ENCODE measurements around the gene PARD3B.

PARD3B gene

DNA sequence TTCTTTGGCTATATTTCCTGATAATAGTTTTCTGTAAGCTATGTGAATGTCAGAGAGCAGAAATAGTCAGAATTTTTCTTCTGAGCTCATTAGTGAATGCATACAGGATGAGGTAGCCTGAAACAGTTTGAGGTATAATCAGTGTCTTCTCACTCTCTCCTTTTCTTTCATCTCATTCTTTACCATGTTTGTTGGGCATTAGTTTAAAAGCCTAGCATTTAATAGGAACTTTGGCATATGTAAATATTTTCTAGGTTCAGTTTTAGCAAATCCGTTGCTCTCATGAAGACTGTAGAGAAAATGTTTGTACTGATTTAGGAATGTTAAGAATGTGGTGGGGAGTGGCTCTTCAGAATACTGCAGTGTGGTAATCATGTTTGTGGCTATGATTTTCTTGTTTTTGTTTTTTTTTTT, 119.4 kb downstream of the PARD3B start:
- no peak for DNase-seq

DNA sequence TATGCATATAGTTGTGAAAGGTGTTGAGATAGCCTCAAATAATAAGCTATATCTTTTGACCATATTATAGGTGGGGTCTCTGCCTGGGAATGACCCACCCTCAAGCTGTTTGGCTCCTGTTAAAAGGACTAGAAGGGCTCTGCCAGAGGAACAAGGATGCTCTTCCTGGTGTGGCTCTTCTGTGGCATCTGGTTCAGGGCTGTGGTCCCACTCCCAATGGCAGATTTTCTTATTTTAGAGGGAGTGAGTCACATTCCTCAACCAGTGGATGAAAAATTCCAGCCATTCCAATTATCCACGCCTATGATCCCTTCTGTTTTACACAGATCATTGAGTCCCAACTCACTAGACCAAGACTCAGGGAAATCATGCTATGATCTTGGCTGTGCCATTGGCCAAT, 119.9 kb downstream of the PARD3B start:
- DNase-seq = no peak

DNA sequence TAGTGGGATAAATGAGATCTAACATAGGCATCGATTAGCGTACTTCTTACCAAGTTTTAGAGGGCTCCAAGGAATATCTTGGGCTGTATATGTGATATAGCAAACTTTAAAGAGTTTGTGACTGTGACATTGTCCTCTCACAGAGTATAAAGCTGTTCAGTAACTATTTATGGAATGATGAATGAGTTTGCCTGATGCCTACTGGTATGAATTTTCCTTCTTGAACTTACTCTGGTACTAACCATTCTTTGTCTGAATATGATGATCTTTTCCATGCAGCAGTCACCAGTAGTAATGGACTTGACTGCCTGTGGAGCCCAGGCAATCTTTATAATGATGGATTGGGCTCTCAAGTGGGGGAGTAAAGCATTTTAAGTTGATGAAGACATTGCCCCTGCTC, 120.5 kb downstream of the PARD3B start:
- DNase-seq = no peak

DNA sequence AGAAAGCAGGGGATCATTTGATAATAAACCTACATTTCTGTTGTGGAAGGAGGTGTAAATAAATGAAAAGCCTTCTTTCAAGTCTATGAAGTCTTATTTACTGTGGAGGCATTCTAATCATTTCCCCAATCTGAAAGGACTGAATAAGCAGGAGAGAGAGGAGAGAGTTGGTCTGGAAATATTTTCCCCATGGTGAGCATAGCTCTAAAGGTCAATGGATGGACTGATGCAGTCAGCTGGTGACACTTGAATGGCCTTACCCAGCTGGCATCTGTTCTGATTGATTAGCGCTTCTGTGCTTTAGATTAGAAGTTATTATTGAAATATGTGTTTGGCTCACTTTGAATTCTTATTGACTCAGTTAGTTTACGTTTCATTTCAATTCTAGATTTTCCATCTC, 122.7 kb downstream of the PARD3B start:
- no peak for DNase-seq

DNA sequence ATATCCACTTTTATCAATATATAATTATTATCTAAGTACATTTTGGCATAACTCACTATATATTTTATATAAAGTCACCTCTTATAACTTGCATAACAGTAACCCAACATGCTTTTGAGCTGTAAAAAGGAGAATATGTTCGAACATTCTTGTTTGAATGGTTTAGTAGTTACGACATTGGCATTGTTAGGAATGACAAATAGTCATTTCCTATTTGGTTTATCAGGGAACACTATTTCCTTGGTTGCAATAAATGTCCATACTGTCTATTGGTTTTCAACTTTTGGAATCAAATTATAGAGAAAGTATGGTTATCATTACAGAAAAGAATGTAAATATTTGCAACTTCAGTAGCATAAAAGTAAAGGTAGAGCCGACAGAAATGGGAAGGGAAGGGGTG, 124.1 kb downstream of the PARD3B start:
- DNase-seq = no peak

DNA sequence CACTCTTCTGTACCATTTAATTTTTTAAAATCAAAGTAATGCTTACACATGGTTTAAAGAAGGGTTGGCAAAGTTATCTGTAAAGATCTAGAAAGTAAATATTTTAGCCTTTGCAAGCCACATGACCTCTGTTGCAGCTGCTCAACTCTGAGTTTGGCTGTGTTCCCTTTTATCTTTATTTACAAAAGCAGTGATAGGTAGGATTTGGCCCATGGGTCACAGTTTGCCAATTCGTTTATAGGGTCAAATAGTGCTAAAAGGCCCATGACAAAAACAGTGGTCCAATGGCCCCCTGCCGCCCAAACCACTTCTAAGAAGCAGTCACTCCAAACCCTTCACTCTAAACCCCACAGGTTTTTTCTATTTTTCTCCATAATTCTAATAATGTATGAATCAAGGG, 124.8 kb downstream of the PARD3B start:
- no peak for DNase-seq

DNA sequence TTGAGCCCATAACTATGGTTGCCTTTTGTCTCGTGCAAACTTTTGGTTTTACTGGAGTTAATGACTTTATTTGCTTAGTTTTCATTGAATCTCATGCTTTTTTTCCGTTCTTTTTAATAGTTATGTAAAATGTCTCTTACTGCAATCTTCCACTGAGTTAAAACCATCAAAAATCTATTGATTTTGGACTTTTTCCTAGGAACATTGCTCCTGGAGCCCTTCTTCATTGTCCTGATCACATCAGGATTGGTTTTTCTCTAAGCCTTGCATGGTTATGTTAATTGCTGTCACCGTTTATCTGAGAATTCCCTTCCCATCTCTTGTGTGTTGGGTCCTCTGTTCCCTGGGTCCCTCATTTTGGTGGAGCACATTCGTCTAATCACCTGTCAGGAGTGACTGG, 125.5 kb downstream of the PARD3B start:
- no peak for DNase-seq

DNA sequence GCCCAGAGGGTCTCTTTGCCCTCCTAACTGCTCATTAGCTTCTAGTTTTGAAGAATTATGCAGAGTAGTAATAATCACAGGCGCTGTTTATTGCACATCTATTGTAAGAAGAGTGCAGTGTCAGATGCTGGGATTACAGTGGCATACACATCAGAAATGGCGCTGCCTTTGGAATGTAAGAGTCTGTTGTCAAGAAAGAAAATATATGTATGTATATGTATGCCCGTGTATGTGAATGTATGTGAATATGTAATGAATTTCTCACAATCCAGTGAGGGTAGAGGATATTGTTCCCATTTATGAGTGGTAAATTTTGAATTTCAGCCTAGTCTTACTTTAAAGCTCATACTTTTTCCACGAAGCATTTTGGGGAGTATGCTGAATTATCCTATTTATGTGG, 127.5 kb downstream of the PARD3B start:
- no peak for DNase-seq

DNA sequence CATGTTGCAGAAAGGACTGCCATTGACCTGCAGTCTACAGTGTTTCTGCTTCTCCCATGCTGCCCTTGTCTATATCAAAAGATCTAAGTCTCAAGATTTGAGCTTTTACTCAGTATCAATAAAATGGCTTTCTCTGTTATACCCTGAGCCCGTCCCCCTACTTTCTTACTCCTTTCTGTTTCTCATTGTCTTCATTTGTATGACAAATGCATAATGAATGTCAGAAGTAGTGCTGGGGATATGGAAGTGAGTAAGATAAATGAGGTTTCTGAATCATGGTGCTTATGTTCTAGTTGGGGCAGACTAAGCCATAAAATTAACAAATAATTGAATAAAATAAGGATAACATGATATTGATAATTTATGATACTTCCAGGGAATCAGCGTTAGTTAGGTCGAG, 128.6 kb downstream of the PARD3B start:
- DNase-seq = no peak

DNA sequence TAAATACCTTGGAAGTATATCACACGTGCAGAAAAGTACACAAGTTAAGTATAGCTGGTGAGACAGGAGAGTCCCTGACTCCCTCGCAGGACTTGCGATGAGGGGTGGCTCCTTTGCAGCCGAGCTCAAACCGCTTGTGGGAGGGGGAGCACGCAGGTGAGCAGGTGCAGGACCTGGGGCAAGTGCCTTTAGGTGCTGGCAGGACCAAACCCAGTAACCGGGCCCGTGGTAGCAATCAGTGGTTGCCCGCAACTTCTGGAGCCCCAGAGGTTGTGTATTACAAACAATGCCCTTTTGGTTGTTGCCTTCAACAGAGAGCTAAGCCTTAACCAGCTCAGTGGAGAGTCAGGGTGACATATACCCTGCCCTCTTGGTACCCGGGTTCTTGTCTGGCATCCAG, 132.8 kb downstream of the PARD3B start:
- DNase-seq = no peak

DNA sequence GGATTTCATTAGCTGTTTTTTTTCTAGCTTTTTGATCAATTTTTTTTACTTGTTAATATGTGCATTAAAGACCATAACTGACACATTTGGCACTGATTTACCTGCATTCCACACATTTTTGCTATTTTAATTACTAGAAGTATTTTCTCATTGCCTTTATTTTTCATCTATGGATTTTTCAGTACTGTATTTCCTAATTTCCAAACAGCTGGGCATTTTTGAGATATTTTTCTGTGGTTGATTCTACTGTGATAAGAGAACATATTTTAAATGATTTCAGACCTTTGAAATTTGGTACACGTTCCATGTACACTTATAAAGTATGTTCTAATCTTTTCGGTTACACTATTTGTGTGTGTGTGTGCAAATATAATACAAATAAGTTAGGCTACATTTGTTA, 135.3 kb downstream of the PARD3B start:
- no peak for DNase-seq

DNA sequence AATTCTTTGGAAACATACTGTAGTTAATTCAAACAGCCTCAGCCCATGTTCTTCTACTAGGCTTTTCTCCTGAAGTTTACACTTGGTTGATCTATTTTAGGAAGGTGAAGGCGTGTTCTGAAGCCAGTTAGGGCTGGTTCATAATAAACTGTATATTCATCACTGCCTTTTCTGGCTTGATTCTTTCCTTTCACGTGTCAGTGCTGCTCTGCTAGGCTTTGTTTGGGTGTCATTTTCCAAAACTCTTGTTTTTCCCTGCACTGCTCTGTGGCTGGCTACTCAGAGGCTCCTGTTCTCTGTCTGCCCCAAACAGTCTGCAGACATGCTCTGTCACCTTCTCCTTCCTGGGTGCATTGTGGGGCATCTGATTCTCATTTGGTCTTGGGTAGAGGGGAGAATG, 136.1 kb downstream of the PARD3B start:
- no peak for DNase-seq

DNA sequence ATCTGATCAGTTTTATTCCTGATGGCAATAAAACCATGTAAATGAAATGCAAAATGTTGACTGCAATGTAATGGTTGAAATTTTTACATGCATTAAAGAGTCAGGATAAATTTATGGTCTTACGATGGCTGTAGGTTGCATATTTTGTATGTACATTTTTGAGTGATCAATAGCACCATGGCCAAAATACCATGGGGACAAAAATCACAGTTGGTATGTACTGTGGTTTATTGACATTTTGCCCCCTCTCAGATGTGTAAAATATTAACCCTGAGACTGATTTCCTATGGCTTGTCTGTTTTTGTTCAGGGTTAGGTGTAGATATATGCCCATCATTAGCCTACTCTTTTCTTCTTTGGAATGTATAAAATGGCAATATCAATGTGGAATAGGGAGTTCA, 138.1 kb downstream of the PARD3B start:
- no peak for DNase-seq

DNA sequence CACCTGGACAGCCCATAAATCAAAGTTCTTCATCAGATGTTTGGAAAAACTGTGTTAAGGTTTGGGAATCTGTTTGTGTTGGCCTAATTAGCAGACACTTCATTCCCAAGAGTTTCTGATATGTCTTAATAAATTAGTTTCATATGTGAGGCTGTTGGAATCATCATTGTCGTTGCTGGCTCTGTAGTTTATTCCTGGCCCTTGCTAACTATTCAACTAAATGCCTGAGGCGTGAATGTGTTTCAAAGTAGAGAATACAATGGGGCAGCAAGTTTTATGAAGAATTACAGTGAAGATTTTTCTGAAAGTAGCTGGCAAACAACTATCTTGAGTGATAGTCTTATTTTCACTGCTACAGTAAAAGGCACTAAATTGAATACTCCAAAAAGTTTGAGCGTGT, 141.1 kb downstream of the PARD3B start:
- DNase-seq = no peak

DNA sequence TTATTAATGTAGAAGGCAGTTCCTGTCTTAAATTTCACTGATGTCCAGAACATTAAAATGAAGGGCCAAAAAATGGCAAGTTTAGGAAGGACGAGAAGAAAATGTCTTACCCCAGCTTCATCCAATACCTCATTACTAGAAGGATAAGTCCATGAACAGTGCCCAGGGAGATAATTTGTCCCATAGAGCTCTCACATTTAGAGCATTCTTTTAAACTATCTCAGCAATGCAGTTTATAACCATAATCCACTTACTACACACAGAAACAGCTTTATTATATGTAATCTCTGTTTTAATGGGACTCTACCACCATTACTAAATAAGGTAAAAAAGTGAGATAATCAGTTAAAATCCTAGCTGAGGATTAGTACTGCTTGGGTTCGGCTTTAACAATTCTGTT, 142.5 kb downstream of the PARD3B start:
- DNase-seq = no peak

DNA sequence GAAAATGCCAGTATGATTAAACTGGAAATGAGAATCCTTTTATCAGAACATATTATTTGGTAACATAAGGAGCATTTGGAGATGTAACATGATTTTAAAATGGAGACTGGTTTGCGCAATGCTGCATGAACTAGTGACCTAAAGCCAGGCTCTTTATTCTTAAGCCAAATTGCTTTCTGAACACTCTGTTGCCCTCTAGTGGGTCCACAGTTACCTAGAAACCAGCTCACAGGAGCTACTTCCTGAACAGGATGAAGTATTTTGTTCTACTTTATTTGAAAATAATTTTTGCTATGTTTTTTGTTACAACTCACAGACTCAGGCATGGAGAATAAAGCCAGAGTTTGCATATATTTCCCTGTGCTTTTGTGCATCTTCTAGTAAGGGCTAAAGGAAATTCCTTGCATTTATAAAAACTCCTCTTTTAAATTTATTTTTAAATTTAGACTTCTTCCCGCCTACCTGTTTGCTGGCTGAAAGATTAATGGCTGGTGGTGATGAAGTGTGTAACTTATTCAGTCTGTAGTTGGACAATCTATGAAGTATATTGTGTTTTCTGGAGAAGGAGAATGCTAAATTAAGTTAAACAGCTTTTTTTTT, 146.7 kb downstream of the PARD3B start:
- DNase-seq = no peak

DNA sequence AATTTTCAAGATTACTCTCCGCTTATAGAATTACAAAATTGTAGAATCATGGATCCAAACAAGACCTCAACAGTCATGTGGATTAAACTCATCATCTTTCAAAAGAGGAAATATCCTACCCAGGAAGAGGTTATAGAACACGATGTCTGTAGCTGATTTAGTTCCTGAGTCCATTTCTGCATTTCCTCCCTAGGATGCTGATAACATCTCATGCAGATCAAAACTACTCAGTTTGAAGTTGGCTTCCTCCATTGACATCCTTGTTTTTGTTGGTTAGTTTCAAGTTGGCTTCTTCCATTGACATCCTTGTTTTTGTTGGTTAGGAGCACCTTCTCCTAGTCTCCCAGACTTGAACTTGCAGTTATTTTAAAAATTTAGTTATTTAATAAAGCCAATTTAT, 147.5 kb downstream of the PARD3B start:
- DNase-seq = no peak

DNA sequence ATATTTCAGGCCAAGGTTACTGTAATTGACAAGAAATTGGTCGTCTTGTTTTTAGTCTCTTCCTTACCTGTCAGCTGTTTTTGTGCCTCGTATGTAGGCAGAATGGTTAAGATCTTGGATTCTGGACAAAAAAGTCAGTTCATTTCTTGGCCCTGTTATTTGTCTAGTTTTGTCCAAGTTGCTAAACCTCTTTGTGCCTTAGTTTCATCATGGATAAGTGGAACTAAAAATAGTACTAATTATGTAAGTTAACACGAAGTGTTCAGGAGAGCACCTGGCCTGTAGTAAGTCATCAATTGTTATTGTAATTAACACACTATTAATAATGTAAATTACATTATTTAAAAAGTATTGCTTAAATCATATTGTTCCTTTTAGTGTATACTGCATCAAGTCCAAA, 148.0 kb downstream of the PARD3B start:
- DNase-seq = no peak

DNA sequence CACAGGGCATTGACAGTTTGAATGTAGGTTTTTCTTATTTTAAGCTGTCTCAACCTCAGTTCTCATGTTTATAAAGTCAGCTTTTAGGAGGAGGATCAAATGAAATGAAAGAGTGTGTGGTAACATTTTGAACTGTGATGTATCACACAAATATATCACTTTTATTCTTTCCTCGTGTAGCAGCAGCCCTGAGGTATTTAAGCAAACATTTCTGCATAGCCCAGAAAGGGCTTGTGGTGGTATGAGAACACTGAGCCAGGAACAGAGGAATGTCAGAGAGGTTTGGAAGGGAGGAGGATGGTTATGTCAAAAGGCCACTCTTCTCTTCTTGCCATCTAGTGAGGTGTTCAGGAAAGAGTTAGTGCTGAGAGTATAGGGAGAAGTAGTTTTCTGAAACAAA, 150.2 kb downstream of the PARD3B start:
- DNase-seq = no peak

DNA sequence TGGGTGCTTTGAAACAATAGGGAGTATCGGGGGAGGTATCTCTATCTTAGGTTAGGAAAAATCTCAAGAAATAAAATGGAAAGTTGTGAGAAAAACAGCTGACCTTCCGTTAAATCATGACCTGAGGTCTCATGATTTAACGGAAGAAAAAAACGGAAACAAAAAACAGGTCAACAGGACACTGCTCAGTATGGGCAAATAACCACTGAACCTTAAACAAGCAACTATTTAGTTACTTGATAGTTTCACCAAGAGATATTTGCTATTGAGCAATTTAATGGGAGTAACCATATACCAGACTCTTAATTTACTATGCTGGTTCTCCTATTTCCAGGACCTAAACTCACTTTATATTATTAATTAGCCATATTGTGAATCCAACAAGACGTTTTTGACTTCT, 150.8 kb downstream of the PARD3B start:
- no peak for DNase-seq

DNA sequence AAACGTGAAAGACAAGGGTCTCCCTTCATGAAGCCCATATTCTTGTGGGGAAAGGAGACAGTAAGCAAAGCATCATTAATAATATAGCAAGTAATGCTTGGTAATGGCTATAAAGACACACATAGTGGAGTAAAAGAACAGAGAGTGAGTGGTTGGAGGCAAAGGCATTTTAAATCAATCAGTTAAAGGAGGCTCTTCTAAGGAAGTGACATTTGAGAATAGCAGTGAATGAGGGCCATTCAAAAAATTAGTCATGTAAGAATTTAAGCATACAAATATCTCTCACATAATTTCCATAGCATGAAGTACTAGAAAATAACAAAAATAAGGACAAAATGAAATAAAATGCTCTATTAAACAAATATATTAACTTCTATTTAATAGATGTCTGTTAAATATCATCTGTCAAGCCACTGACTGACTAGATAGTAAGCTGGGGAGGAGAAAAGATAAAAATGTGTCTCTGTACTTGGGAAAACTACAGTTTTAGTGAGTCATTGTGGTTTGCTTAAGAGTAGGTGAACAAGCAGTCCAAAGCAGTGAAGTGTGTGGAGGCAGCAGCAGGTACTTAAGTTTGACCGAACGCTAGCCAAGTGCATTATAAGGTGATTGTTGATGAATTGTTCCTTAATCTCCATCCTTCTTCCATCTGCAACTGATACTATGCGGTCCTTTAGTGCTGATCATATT, 160.1 kb downstream of the PARD3B start:
- no peak for DNase-seq

DNA sequence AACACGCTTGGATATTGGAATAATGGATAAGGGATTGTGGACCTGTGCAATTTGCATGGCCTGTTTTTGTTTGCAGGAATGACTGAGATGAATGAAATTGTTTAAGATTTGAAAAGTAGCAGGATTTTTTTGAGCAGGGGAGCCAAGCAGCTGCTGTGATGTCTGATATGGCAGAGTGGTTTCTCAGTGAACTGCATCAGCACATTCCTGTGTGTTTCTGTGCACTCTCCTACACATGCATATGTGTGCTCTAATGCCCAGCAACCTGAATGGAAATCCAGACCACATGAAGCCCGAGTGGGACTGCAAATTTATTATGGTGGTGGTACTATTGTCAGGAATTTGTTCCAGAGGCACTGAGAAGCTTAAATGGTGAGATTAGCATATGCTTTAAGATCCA, 161.7 kb downstream of the PARD3B start:
- no peak for DNase-seq

DNA sequence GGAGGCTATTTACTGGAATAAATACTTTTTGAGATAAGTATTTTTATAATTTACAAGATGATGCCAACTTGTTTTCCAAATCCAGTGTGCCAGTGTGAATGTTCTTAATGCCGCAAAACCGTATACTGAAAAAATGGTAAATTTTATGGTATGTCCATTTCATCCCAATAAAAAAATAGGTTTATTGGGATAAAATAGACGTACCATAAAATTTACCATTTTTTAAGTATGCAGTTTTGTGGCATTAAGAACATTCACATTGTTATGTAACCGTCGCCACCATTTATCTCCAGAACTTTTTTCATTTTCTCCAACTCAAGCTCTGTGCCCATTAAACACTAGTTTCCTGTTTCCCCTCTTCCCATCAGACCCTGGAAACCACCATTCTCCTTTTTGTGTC, 167.9 kb downstream of the PARD3B start:
- no peak for DNase-seq

DNA sequence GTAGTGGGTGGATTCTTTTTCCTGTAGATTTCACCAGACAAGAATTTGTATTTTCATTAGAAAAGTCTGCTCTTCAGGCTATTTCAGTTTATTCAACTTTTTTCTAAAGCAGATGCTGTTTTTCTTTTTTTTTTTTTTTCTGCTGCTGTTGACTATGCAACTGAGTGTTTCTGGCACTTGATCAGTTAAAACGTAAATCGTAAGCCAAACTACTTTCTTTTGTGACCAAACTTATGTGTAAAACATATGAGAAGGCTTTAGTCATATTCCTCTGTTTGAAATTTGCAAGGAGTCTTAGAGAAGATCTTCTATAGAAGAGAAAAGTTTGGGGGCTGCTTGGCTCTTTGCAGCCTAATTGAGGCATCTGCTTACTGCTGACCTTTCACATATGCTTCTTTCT, 170.1 kb downstream of the PARD3B start:
- no peak for DNase-seq

DNA sequence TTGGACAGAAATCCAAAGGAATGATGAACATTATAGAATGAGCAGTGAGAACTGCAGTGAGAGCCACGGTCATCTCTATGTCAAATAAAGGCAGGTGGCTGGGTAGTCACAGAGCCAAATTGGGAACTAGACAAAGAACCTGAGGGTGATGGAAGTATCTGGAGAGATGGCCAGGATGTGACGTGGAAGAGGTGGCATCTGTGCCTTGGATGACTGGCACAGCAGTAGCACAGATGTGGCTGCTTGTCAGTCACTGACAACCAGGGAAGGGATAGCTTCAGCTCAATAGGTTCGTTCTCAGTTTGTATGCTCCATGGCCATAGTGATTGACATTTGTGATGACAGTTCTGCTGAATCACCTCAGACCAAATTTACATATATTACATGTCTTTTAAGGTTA, 172.3 kb downstream of the PARD3B start:
- DNase-seq = no peak

Data from cortex of kidney (tissue), 1 donor.